Testis (tissue), 3 donors: ENCODE data around the gene THSD4. TPM values are rescaled to one million over a fixed set of nuclear protein-coding genes. Genes with fewer than 3 reads are reported as not detected.
A peak's percentile ranks its signal among the peaks of the same experiment; 100 is the strongest.

Experiments used
- DNase-seq: peaks from one replicate; pipeline ENCODE4 v3.0.0-alpha.2; 2019
- H3K27ac ChIP-seq, 2 donors: fragments of 200-600 bp; sonication (generic); one replicate each; pipeline ENCODE4 v1.5.1; 2019
- H3K27me3 ChIP-seq: fragments of 200-600 bp; sonication (generic); one replicate; pipeline ENCODE4 v1.5.1; 2019
- H3K36me3 ChIP-seq: fragments of 200-600 bp; sonication (generic); one replicate; pipeline ENCODE4 v1.5.1; 2017; ENCODE audit warnings: low read depth; ENCODE audit errors: missing control alignments
- H3K4me1 ChIP-seq: fragments of 200-600 bp; sonication (generic); one replicate; pipeline ENCODE4 v1.5.1; 2019
- H3K4me3 ChIP-seq, 2 donors: fragments of 200-600 bp; sonication (generic); one replicate each; pipeline ENCODE4 v1.5.1; 2017 to 2019
- H3K9me3 ChIP-seq: fragments of 200-600 bp; sonication (generic); one replicate; pipeline ENCODE4 v1.5.1; 2017
- CTCF ChIP-seq, 3 experiments: fragments of 450-650 bp in 2 of 3; fragments of 200-600 bp in 1 of 3; sonication (generic) in 1 of 3; IDR thresholded peaks; one replicate each; pipeline ENCODE4 v1.5.1; 2016 to 2019; ENCODE audit warnings: antibody characterized with exemption in 3 of 3, mild to moderate bottlenecking in 2 of 3, moderate library complexity in 1 of 3
- POLR2A ChIP-seq: fragments of 450-650 bp; IDR thresholded peaks from one replicate; pipeline ENCODE4 v1.6.1; 2017; ENCODE audit warnings: antibody characterized with exemption, mild to moderate bottlenecking, moderate library complexity
- whole genome bisulfite sequencing, 2 donors: methylation state at CpG; one replicate each; pipeline ENCODE4 v1.1.5; 2018; 5-methylcytosine and 5-hydroxymethylcytosine counted together
- intact Hi-C: fragments of 100-400 bp; cut with DNase I; formaldehyde crosslinking; loops from one replicate; pipeline ENCODE4 v1.15.1; 2023; ENCODE audit warnings: low total_unique reads
- polyA plus RNA-seq: library from polyadenylated mRNA; stranded (reverse); fragments of 350-450 nt; fragmentation: Illumina TruSeq; extraction: RNeasy Lipid Tissue Mini Kit (QIAGEN cat#74804); gene quantifications from one replicate; pipeline ENCODE4 v1.2.3, GENCODE V29; 2014; ENCODE audit warnings: low read depth, low replicate concordance; ENCODE audit not compliant: insufficient read depth
- total RNA-seq, 2 donors: library from RNA; depleted of rRNA; stranded (reverse); fragments of >200 nt; gene quantifications; one replicate each; pipeline ENCODE4 v1.2.3, GENCODE V29; 2016

THSD4 gene
- total and polyA plus RNA-seq, 3 donors from 2014 or later, result 14.3 to 21.5 (median 18.2) TPM

DNA sequence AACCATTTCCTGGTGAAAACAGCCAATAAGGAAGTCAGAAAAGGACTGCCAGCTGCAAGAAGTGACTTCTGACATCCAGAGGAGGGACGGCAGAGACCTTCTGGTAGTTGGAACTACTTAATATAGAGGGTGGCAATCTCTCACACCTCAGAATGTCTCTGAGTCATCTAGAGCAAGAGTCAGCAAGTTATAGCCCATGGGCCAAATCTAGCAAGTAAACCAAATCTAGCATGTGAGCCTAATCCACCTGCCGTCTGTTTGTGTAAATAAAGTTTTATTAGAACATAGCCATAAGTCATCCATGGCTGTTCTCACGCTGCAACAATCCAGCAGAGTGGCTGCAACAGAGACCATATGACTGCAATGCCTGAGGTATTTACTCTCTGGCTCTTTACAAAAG is 534.6 kb downstream of the THSD4 start:
- H3K27me3 ChIP-seq, result no peaks in the 10 kb centered on the region
- H3K4me3 ChIP-seq, result no peak overlapping the region
- no peak for DNase-seq
- H3K9me3 ChIP-seq, result no peaks in the 10 kb centered on the region
- H3K36me3 ChIP-seq, result no peaks in the 10 kb centered on the region
- H3K4me1 ChIP-seq, result no peaks in the 10 kb centered on the region
- TF ChIP-seq POLR2A, result no peak
- no peak for TF ChIP-seq CTCF (IDR thresholded peaks at IDR 0.05)
- WGBS, 2 donors, result 84 to 93% methylated on average over 3 of the region's 3 CpGs
- no peak overlapping the region for H3K27ac ChIP-seq
- intact Hi-C loops, result no loop called here

DNA sequence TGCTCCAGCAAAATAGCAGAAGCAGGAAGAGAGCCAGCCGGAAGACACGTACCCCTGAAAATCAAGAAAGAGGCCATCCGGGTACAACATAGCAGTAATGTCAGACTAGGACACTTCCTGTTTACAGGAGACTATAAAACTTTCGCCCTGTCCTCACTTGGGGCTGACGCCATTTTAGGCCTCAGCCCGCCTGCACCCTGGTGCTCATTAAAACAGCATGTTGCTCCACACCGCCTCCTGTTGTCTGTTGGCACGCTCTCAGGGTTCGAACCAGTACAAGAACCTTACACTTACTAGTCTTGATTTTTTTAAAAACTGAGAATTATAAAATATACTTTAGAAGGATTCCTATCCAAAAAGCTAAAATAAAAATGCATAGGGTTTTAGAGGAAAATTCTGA is 535.3 kb downstream of the THSD4 start:
- Histone ChIP-seq H3K36me3 (no peaks in the 10 kb centered on the region), H3K4me3 (no peak overlapping the region), H3K27ac (no peak overlapping the region), H3K27me3 (no peaks in the 10 kb centered on the region), H3K9me3 (no peaks in the 10 kb centered on the region), H3K4me1 (no peaks in the 10 kb centered on the region)
- intact Hi-C loops, result no loop called here
- DNase-seq, result no peak
- 84 to 88% methylated on average over 9 of the region's 9 CpGs for WGBS, 2 donors
- TF ChIP-seq POLR2A (no peak), CTCF (IDR thresholded peaks at IDR 0.05) (no peak)

DNA sequence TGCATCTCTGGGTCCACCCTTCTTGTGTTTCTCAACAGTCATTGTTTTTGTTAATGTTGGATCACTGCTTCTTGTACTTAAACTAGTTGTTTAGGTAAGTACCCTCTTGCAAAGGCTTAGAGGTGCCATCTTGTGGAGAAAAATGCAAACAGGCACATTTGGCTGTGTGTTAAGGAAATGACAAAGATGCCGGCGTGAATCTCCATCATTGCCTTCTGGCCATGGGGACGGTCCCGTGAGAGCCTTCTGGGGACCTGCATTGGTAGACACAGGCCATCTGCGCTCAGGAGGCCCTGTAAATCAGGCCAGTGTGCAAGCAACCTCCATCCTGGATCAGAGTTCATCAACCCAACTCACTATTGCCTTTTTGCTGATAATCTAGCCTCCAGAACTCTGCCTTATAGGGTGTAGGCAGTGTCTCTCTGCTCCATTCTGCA is 536.5 kb downstream of the THSD4 start:
- Histone ChIP-seq H3K4me1 (no peaks in the 10 kb centered on the region), H3K27me3 (no peaks in the 10 kb centered on the region), H3K27ac (no peak overlapping the region), H3K9me3 (no peaks in the 10 kb centered on the region), H3K4me3 (no peak overlapping the region), H3K36me3 (no peaks in the 10 kb centered on the region)
- intact Hi-C loops, result no loop called here
- TF ChIP-seq POLR2A (no peak), CTCF (IDR thresholded peaks at IDR 0.05) (peak in 1 of 3 experiments; percentile 34)
- DNase-seq, result peak; percentile 32
- 37 to 38% methylated on average over 5 of the region's 5 CpGs for WGBS, 2 donors

DNA sequence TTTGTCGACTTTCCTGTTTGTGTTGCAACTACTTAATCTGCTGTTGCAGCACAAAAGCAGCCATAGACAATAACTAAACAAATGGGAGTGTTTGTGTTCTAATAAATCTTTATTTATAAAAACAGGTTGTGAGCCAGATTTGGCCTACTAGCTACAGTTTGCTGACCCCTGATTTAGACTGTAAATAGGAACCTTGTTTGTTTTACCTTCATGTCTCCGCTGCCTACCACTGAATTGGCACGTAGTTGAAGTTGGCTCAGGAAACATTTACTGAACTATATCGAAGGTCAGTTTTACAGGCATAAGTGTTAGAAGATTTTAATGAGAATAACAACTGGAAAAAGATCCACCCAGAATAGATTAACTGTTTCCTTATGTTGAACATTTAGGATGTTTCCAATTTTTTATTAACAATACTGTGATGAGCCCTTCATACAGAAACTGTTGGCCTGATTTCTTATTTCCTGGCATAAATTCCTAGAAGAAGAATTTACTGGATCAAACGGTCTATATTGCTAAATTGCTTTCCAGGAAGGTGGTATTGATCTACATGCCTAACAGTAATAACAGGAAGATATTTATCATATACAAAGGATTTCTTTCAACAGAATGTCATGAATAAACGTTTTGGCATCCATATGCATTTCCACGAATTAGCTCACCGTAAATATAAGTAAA is 538.9 kb downstream of the THSD4 start:
- no peaks in the 10 kb centered on the region for H3K9me3 ChIP-seq
- H3K36me3 ChIP-seq, result no peaks in the 10 kb centered on the region
- no peaks in the 10 kb centered on the region for H3K27me3 ChIP-seq
- H3K27ac ChIP-seq, result peak overlapping the region in 1 of 2 donors; percentile 7
- WGBS, 2 donors, result 72 to 81% methylated on average over 8 of the region's 8 CpGs
- no peak for DNase-seq
- no peak overlapping the region for H3K4me3 ChIP-seq
- H3K4me1 ChIP-seq, result no peaks in the 10 kb centered on the region
- TF ChIP-seq CTCF (IDR thresholded peaks at IDR 0.05) (no peak), POLR2A (no peak)
- intact Hi-C loops, result no loop called here

DNA sequence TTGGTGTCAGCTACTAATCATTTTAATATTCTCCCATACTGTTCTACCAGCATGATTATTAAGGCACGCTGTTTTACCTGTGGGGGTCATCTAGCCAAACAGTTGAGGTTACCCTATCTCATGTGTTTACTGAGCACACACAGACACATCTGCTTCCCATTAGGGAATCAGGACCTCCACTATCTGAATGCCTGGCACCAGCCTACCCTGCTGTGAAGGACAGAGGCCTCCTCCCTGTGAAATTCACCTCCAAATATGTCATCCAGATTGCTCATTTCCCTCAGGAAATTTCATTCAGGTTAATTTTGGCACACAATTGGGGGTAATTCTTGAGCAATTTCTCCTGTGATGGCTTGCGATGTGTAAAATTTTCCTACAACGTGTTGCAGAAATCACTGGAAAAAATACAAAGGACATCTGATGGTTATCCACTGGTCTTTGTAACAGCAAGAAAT is 539.5 kb downstream of the THSD4 start:
- DNase-seq, result no peak
- intact Hi-C loops, result no loop called here

More for the DNA sequence above, 539.5 kb downstream of the THSD4 start:
- peak overlapping the region in 1 of 2 donors; percentile 7 for H3K27ac ChIP-seq
- no peaks in the 10 kb centered on the region for H3K9me3 ChIP-seq
- no peaks in the 10 kb centered on the region for H3K4me1 ChIP-seq
- H3K36me3 ChIP-seq, result no peaks in the 10 kb centered on the region
- no peak overlapping the region for H3K4me3 ChIP-seq
- H3K27me3 ChIP-seq, result no peaks in the 10 kb centered on the region
- 65 to 68% methylated on average over 3 of the region's 3 CpGs for WGBS, 2 donors
- no peak for TF ChIP-seq CTCF (IDR thresholded peaks at IDR 0.05)
